ENCODE data around the gene NINL. TPM values are rescaled to one million over a fixed set of nuclear protein-coding genes. Genes with fewer than 3 reads are reported as not detected.

NINL gene
- total RNA-seq, 1 donor from 2014 or later: 1.4 TPM

Other genes starting within 250 kb of the NINL start
- 35.8 TPM for gene ABHD12, start 194.7 kb downstream of the NINL start, total RNA-seq
- 0.43 TPM for gene GINS1, start 177.9 kb downstream of the NINL start, total RNA-seq
- gene NANP, start 38.5 kb upstream of the NINL start, total RNA-seq: 2.8 TPM
- 9.3 TPM for gene ZNF337, start 111.3 kb upstream of the NINL start, total RNA-seq